ENCODE results near the gene P2RY11. TPM values are rescaled to one million over a fixed set of nuclear protein-coding genes. Genes with fewer than 3 reads are reported as not detected.

P2RY11 gene
- total RNA-seq, 2 donors from 2014 or later, result 4.5 to 11.6 TPM

GRCh38 chr19:10141973-10142372 lies 30.5 kb downstream of the P2RY11 start:
- DNase-seq (ENCODE audit: low spot score) (no peak), ATAC-seq (ENCODE audit: insufficient number of reproducible peaks, low FRiP score, low read depth) (no peak)
- Histone ChIP-seq H3K4me1 (ENCODE audit: control insufficient read depth in 1 of 2, low read depth in 2 of 2) (no peaks in the 10 kb centered on the region), H3K27ac (no peak overlapping the region), H3K9me3 (no peaks in the 10 kb centered on the region), H3K27me3 (replicated peaks; ENCODE audit: insufficient read depth) (no peaks in the 10 kb centered on the region), H3K4me3 (no peak overlapping the region), H3K36me3 (peaks cover 75% of the 10 kb centered on the region)
- TF ChIP-seq CTCF (IDR thresholded peaks at IDR 0.05), result no peak

GRCh38 chr19:10142701-10143375 lies 31.3 kb downstream of the P2RY11 start:
- DNase-seq (ENCODE audit: low spot score) (no peak), ATAC-seq (ENCODE audit: insufficient number of reproducible peaks, low FRiP score, low read depth) (no peak)
- Histone ChIP-seq H3K27me3 (replicated peaks; ENCODE audit: insufficient read depth) (no peaks in the 10 kb centered on the region), H3K4me1 (ENCODE audit: control insufficient read depth in 1 of 2, low read depth in 2 of 2) (no peaks in the 10 kb centered on the region), H3K36me3 (peaks cover 66% of the 10 kb centered on the region), H3K27ac (no peak overlapping the region), H3K4me3 (no peak overlapping the region), H3K9me3 (no peaks in the 10 kb centered on the region)
- TF ChIP-seq CTCF (IDR thresholded peaks at IDR 0.05), result no peak

- TF ChIP-seq CTCF (IDR thresholded peaks at IDR 0.05), result no peak
- H3K4me1 ChIP-seq (ENCODE audit: control insufficient read depth in 1 of 2, low read depth in 2 of 2), result no peaks in the 10 kb centered on the region
- H3K27me3 ChIP-seq (replicated peaks; ENCODE audit: insufficient read depth), result no peaks in the 10 kb centered on the region
- H3K4me3 ChIP-seq, result no peak overlapping the region
- ATAC-seq (ENCODE audit: insufficient number of reproducible peaks, low FRiP score, low read depth) (no peak), DNase-seq (ENCODE audit: low spot score) (no peak)
- H3K27ac ChIP-seq, result no peak overlapping the region
- H3K36me3 ChIP-seq, result peaks cover 62% of the 10 kb centered on the region
- no peaks in the 10 kb centered on the region for H3K9me3 ChIP-seq
Observed at GRCh38 chr19:10143681-10144080, 32.2 kb downstream of the P2RY11 start.

GRCh38 chr19:10144361-10144760 lies 32.9 kb downstream of the P2RY11 start:
- Histone ChIP-seq H3K27ac (no peak overlapping the region), H3K4me1 (ENCODE audit: control insufficient read depth in 1 of 2, low read depth in 2 of 2) (no peaks in the 10 kb centered on the region), H3K4me3 (no peak overlapping the region), H3K27me3 (replicated peaks; ENCODE audit: insufficient read depth) (no peaks in the 10 kb centered on the region), H3K36me3 (peaks cover 66% of the 10 kb centered on the region), H3K9me3 (no peaks in the 10 kb centered on the region)
- DNase-seq (ENCODE audit: low spot score), result no peak
- no peak for ATAC-seq (ENCODE audit: insufficient number of reproducible peaks, low FRiP score, low read depth)
- no peak for TF ChIP-seq CTCF (IDR thresholded peaks at IDR 0.05)

- no peaks in the 10 kb centered on the region for H3K27me3 ChIP-seq (replicated peaks; ENCODE audit: insufficient read depth)
- no peak for TF ChIP-seq CTCF (IDR thresholded peaks at IDR 0.05)
- ATAC-seq (ENCODE audit: insufficient number of reproducible peaks, low FRiP score, low read depth), result no peak
- H3K9me3 ChIP-seq, result no peaks in the 10 kb centered on the region
- no peak overlapping the region for H3K4me3 ChIP-seq
- H3K4me1 ChIP-seq (ENCODE audit: control insufficient read depth in 1 of 2, low read depth in 2 of 2), result no peaks in the 10 kb centered on the region
- H3K36me3 ChIP-seq, result peaks cover 66% of the 10 kb centered on the region
- DNase-seq (ENCODE audit: low spot score), result no peak
- H3K27ac ChIP-seq, result no peak overlapping the region
Observed at GRCh38 chr19:10145031-10145430, 33.5 kb downstream of the P2RY11 start.

Data from thoracic aorta (tissue), 2 donors.